ENCODE results near the gene ATP6V0D1. TPM values are rescaled to one million over a fixed set of nuclear protein-coding genes. Genes with fewer than 3 reads are reported as not detected.

ATP6V0D1 gene
- total RNA-seq, 1 experiment from 2014 or later, result 50.5 TPM

GRCh38 chr16:67470359-67470758 lies 10.6 kb downstream of the ATP6V0D1 start:
- BruUV-seq (replicated peaks), result no TSS peak
- peaks cover 22% of the 10 kb centered on the region for H3K4me1 Mint-ChIP-seq (ENCODE audit: insufficient read depth, unreplicated experiment)
- H3K4me3 Mint-ChIP-seq (ENCODE audit: unreplicated experiment), result no peak overlapping the region
- TF ChIP-seq CTCF (IDR thresholded peaks at IDR 0.05; ENCODE audit: unreplicated experiment), result no peak
- no peak for DNase-seq (ENCODE audit: unreplicated experiment)
- H3K36me3 Mint-ChIP-seq (ENCODE audit: insufficient read depth, unreplicated experiment), result peaks cover 6% of the 10 kb centered on the region
- no peaks in the 10 kb centered on the region for H3K9me3 Mint-ChIP-seq (ENCODE audit: unreplicated experiment)
- H3K27ac Mint-ChIP-seq (ENCODE audit: low read depth, unreplicated experiment), result no peak overlapping the region
- intact Hi-C loops (cut with micrococcal nuclease), result no loop called here
- ChIA-PET CTCF (no interaction called here), POLR2A (interaction anchor here (0.7 to 1.0 kb wide), 2 partner anchors 10 to 421 kb away, joined by 3 to 4 read pairs; partner anchors contain the start of gene ATP6V0D1)
- H3K27me3 Mint-ChIP-seq (ENCODE audit: insufficient read depth, unreplicated experiment), result no peaks in the 10 kb centered on the region

- intact Hi-C loops (cut with micrococcal nuclease), result loop anchor here (5.0 kb wide), 1 partner anchor 96 kb away; no protein-coding TSS in a partner anchor
- no peak for TF ChIP-seq CTCF (IDR thresholded peaks at IDR 0.05; ENCODE audit: unreplicated experiment)
- ChIA-PET POLR2A (interaction anchor here (1.6 kb wide), 1 partner anchor 11 kb away, joined by 7 read pairs; no protein-coding TSS in a partner anchor), CTCF (interaction anchor here (0.5 to 6.0 kb wide), 7 partner anchors 20 to 416 kb away, joined by 3 to 53 read pairs (median 3); partner anchors contain the start of gene NRN1L)
- H3K9me3 Mint-ChIP-seq (ENCODE audit: unreplicated experiment), result no peaks in the 10 kb centered on the region
- peak overlapping the region; percentile 67 for H3K27ac Mint-ChIP-seq (ENCODE audit: low read depth, unreplicated experiment)
- H3K36me3 Mint-ChIP-seq (ENCODE audit: insufficient read depth, unreplicated experiment), result peaks cover 4% of the 10 kb centered on the region
- H3K27me3 Mint-ChIP-seq (ENCODE audit: insufficient read depth, unreplicated experiment), result no peaks in the 10 kb centered on the region
- H3K4me3 Mint-ChIP-seq (ENCODE audit: unreplicated experiment), result no peak overlapping the region
- peaks cover 15% of the 10 kb centered on the region for H3K4me1 Mint-ChIP-seq (ENCODE audit: insufficient read depth, unreplicated experiment)
- peak; percentile 53 for DNase-seq (ENCODE audit: unreplicated experiment)
- no TSS peak for BruUV-seq (replicated peaks)
Measured at GRCh38 chr16:67468731-67469130, 12.2 kb downstream of the ATP6V0D1 start.

- no peak for DNase-seq (ENCODE audit: unreplicated experiment)
- Mint-ChIP-seq H3K36me3 (ENCODE audit: insufficient read depth, unreplicated experiment) (peaks cover 4% of the 10 kb centered on the region), H3K4me3 (ENCODE audit: unreplicated experiment) (no peak overlapping the region), H3K9me3 (ENCODE audit: unreplicated experiment) (no peaks in the 10 kb centered on the region), H3K27ac (ENCODE audit: low read depth, unreplicated experiment) (no peak overlapping the region), H3K4me1 (ENCODE audit: insufficient read depth, unreplicated experiment) (peaks cover 25% of the 10 kb centered on the region), H3K27me3 (ENCODE audit: insufficient read depth, unreplicated experiment) (no peaks in the 10 kb centered on the region)
- TF ChIP-seq CTCF (IDR thresholded peaks at IDR 0.05; ENCODE audit: unreplicated experiment), result no peak
- intact Hi-C loops (cut with micrococcal nuclease), result loop anchor here (5.0 kb wide), 1 partner anchor 94 kb away; no protein-coding TSS in a partner anchor
- CTCF ChIA-PET, result interaction anchor here (0.5 to 6.0 kb wide), 7 partner anchors 10 to 206 kb away, joined by 3 to 53 read pairs (median 11); no protein-coding TSS in a partner anchor
- no TSS peak for BruUV-seq (replicated peaks)
- POLR2A ChIA-PET, result interaction anchor here (1.6 kb wide), 1 partner anchor 38 kb away, joined by 5 read pairs; no protein-coding TSS in a partner anchor
Measured at GRCh38 chr16:67466581-67466980, 14.4 kb downstream of the ATP6V0D1 start.

GRCh38 chr16:67464565-67464964 lies 16.4 kb downstream of the ATP6V0D1 start:
- DNase-seq (ENCODE audit: unreplicated experiment), result no peak
- intact Hi-C loops (cut with micrococcal nuclease), result loop anchor here (2.0 kb wide), 1 partner anchor 204 kb away; no protein-coding TSS in a partner anchor
- Mint-ChIP-seq H3K27me3 (ENCODE audit: insufficient read depth, unreplicated experiment) (no peaks in the 10 kb centered on the region), H3K4me1 (ENCODE audit: insufficient read depth, unreplicated experiment) (peaks cover 26% of the 10 kb centered on the region), H3K4me3 (ENCODE audit: unreplicated experiment) (no peak overlapping the region), H3K27ac (ENCODE audit: low read depth, unreplicated experiment) (no peak overlapping the region), H3K9me3 (ENCODE audit: unreplicated experiment) (no peaks in the 10 kb centered on the region), H3K36me3 (ENCODE audit: insufficient read depth, unreplicated experiment) (peaks cover 18% of the 10 kb centered on the region)
- BruUV-seq (replicated peaks), result no TSS peak
- TF ChIP-seq CTCF (IDR thresholded peaks at IDR 0.05; ENCODE audit: unreplicated experiment), result no peak
- ChIA-PET POLR2A (interaction anchor here (0.9 kb wide), 1 partner anchor 218 kb away, joined by 3 read pairs; no protein-coding TSS in a partner anchor), CTCF (interaction anchor here (0.9 to 6.0 kb wide), 5 partner anchors 8 to 204 kb away, joined by 3 to 53 read pairs (median 4); no protein-coding TSS in a partner anchor)
